ENCODE results near the gene PLEKHF1.
"Not testable (repeated sequence)": the region's sequence is repeated elsewhere in the genome, so short reads cannot be mapped to it uniquely, and the experiment has no call there.

PLEKHF1 gene

DNA sequence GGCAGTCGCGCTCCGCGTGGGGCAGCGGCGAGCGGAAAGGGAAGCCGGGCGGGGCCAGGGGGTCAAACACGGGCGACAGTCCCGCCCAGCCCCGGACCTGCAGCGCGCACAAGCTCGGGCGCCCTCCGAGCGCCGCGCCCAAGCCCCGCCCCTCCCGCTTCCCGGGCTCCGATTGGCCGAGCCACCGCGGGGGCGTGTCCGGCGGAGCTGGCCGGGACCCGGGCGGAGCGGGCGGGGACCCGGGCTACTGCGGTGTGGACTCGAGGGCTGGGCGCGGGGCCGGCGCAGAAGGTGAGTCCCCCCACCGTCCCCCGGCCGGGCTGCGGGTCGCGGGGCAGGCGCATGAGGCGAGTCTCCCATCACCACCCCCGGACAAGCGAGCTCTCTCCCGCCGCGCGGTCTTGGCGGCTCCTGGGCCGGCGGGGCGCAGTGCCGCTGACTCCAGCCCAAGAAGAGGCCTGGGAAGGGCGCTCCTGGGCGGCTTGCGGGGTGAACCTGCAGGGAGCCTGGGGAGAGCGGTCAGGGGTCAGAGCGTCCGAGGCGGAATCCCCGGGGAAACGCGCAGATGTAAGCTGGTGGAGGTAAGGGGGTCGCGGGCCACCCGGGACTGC is at the start of gene PLEKHF1:
Gene PLEKHF1, plus strand, starts transcription at position 247 of the 611 bp plus-strand sequence. CDS start 8,379 bp downstream, outside the sequence.
- peak; percentile 45 to 74 for DNase-seq

- DNase-seq, result no peak
Measured at GRCh38 chr19:29615891-29616425, 49.3 kb upstream of the PLEKHF1 start.

DNA sequence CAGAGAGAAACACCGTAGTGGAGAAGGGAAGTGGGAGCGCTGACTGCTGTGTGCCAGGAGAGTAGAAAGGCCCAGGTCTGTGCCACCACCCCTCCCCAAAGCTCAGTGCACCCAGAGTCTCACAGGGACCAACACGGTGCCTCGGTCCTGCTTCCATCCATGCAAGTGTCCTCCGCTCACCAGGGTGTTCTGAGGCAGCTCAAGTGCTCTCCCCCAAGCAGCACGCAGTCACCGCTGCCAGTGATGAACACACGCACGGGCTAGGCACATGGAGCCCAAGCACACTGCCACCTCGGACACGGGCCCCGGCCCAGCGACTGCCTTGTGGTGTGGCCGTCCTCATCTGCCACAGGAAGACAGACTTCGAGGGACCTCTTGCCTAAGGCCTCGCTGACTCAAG is 48.7 kb upstream of the PLEKHF1 start:
- DNase-seq, result no peak

GRCh38 chr19:29617366-29618266 is 47.6 kb upstream of the PLEKHF1 start:
- no peak for DNase-seq

- no peak for DNase-seq
Measured at GRCh38 chr19:29618434-29618833, 46.8 kb upstream of the PLEKHF1 start.

DNA sequence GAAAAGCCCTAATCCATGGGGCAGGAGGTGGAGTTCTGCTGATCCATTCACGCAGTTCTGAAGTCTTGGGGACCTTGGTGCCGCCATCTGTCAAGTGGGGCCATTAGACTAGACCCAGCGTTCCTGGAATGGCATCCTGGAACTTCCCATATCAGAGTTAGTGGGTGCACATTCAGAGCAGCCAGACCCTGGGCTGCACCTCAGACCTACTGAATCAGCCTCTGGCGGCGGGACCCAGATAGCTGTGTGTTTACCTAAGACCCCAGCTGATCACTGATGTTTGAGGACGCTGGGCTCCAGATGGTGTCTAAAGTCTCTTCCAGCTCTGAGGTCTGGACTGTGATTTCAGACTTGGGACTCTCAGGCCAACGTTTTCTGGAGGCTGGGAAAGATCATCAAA is 46.4 kb upstream of the PLEKHF1 start:
- DNase-seq, result peak in 1 of 2 experiments; percentile 48

GRCh38 chr19:29620931-29621351 is 44.3 kb upstream of the PLEKHF1 start:
- DNase-seq, result no peak

DNA sequence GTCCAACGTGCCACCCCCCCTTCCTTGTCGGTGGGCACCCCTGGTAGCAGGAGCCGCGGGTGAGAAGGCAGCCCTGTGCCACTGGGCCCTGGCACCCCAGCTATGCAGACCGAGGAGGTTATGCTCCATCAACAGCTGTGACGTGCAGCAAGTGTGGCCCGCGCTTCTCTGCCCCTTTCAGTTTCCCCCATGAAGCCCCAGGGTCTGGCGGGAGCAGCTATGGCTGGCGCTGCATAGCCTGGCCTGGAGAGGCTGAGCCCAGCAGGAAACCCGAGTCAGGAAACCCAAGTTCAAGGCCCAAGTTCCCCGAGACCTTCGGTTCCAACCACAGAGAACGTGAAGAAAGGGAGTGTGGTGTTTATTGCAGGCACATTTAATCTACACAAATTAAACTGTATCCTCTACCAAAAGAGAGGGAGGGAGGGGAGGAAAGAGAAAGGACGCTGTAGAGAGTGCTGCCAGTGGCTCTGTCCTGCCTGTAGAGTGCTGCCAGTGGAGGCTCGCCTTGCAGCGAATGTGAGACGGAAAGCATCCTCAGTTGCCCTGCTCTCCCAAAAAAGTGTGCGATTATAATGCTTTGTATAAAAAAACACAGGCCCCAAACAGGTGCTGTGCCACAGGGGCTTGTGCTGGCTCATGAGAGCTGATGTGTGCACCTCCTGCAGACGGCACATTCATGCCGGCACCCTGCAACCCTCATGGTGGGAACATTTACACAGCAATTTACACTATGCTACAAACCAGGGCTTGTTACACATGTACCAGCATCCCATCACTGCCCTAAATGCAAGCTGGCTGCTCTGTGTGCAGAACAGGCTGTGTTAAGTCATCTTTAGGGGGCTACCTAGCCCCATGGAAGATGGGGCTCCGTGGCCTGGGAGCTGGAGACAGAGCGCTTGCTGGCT is 42.8 kb upstream of the PLEKHF1 start:
- DNase-seq, result no peak

GRCh38 chr19:29623726-29624488 is 41.4 kb upstream of the PLEKHF1 start:
- no peak for DNase-seq

DNA sequence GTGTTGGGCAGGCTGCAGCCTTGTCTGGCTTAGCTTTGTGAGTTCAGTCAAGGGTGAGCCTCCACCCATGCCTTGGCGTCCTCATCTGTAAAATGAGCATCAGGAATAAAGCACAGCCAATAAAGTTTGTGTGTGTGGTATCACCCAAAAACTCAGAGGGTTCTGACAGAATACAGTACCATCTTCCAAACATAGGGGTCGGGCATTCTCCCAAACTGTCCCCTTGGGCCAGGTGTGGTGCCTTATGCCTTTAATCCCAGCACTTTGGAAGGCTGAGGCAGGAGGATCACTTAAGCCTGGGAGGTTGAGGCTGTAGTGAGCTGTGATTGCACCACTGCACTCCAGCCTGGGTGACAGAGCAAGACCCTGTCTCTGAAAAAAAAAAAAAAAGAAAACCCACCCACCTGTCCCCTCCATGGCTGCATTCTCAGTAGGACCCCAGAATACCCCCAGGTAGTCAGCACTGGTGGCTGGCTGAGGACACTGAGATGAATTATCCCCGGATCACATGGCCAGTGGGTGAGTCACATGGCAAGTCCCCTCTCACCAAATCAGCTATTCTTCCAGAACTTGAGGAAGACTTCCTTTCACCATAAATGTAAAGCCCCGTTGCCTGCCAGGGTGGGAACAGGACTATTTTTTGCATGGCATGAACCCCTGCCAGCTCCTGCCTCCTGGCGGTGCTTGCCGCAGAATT is 40.6 kb upstream of the PLEKHF1 start:
- DNase-seq, result no peak

GRCh38 chr19:29625186-29625651 is 40.0 kb upstream of the PLEKHF1 start:
- no peak for DNase-seq

DNA sequence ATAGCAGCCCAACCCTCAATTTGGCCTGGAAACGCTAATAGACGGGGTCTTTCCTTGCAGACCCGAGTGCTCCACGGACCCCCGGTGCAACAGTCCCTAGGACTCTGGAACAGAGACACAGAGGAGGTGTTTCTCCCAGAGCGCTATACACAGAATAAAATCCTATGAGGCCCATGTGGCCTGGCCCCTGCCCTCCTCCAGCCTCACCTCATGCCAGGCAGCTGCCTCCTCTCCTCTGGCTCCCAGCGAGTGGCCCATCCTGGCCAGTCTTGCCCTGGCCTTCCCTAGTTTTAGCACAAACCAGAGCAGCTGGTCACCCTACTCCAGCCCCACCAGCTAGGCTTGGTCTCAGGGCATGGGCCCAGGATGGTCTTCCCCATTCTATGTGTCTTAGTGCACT is 38.9 kb upstream of the PLEKHF1 start:
- no peak for DNase-seq

GRCh38 chr19:29626832-29627231 is 38.4 kb upstream of the PLEKHF1 start:
- DNase-seq, result not testable (repeated sequence)

DNA sequence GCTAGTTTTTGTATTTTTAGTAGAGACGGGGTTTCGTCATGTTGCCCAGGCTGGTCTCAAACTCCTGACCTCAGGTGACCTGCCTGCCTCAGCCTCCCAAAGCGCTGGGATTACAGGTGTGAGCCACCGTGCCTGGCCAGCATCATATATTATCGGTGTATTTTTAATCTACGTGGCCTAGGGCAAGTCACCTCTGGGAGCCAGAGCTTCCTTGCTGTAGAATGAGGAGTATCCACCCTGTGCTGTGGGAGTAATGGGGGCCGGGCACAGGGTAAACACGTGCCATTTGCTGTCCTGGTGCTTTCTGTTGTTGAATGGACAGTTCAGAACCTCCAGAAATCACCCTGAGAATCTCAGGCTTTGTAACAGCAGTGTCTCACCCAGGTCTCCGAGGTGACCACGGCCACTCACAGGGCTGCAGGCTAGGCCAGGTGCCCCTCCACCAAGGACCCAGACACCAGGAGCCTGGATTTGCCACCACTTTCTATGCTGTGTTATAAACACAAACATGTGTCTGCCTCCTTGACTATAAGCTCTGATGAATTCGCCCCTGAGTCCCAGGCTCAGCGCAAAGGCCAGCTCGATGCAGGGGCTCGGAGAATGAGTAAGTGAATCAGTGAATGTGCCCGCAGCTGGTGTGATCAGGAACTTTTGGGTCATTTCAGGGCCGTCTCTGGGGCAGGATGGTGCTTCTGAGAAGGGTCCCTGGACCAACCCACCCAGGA is 36.4 kb upstream of the PLEKHF1 start:
- no peak for DNase-seq

DNA sequence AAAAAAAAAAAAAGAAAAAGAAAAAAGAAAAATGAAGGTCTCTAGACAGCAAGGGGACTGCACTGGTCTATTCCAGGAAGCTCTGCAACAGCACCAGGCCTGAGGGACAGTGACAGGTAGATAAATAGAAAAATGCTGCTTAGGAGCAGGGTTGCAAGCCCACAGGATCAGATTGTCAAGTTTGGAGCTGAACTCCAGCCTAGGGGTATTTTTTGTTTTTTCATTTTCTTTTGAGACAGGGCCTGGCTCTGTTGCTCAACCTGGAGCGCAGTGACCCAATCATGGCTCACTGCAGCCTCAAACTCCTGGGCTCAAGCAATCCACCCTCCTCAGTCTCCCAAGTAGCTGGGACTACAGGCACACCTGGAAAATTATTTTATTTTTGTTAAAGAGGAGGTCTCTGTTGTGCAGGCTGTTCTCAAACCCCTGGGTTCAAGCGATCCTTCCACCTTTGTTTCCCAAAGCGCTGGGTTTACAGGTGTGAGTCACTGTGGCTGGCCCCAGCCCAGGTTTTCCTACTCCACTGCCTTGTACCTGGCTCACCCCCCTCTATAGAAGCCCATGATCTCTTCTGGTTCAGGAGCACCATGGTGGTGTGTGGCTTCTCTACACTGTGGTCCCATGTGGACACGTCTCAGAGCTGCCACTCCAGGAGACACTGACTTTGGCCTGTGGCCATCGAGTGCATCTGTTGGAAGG is 35.3 kb upstream of the PLEKHF1 start:
- no peak for DNase-seq

- DNase-seq, result no peak
Measured at GRCh38 chr19:29630655-29631054, 34.6 kb upstream of the PLEKHF1 start.

DNA sequence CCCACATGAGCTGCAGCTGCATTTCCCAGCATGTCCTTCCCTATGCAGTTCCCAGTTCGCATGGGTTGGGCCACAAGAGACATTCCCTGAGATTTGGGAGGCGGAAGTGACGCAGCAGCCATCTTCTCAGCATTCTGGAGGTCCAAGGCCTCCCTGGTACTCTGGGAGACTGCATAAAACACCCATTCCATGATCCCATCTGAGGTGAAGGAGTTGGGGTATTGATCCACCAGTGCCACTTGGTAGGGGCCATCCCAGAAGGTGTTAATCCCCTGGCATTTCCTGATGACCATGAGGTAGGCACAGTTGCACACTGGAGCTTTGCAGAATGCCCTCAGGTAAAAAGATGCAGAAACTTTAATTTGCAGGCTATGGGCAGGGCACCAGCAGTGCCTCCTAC is 33.8 kb upstream of the PLEKHF1 start:
- no peak for DNase-seq

DNA sequence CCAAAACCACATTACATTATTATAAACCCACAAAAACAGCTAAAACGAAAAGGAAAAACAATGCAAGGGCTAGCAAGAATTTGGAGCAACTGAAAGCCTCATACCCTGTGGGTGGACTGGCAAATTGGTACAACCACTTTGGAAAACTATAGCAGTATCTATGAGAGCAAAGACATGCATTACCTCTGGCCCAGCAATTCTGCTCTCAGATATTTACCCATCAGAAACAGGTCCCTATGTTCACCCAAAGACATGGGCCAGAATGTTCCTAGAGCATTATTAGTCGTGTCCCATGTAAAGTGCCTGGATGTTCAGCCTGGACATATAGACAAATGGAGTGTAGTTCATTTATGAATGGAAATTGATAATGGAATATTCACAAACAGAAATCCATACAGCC is 31.3 kb upstream of the PLEKHF1 start:
- no peak for DNase-seq

GRCh38 chr19:29634423-29635130 is 30.7 kb upstream of the PLEKHF1 start:
- no peak for DNase-seq

Measured in NCI-H524 (cell line).